Mesendoderm (in vitro differentiated cells): ENCODE data around the gene MACF1.

Source experiments
- DNase-seq: peaks from one replicate; pipeline ENCODE4 v3.0.0; 2013
- H2AK5ac ChIP-seq: 2 replicates; pipeline ENCODE4 v1.6.1; 2013; ENCODE audit warnings: low read length, inconsistent platforms
- H2BK120ac ChIP-seq: 2 replicates; pipeline ENCODE4 v1.6.1; 2013; ENCODE audit warnings: low read depth, mild to moderate bottlenecking, low read length, moderate library complexity, mixed read lengths
- H2BK15ac ChIP-seq: replicated peaks from 2 replicates; pipeline ENCODE4 v1.6.1; 2013; ENCODE audit warnings: low read depth, mild to moderate bottlenecking, moderate library complexity
- H2BK5ac ChIP-seq: 2 replicates; pipeline ENCODE4 v1.6.1; 2013; ENCODE audit warnings: low read length, inconsistent platforms
- H3K18ac ChIP-seq: 2 replicates; pipeline ENCODE4 v1.6.1; 2013; ENCODE audit warnings: mild to moderate bottlenecking, low read length, mixed read lengths
- H3K23ac ChIP-seq: one replicate; pipeline ENCODE4 v1.6.1; 2013; ENCODE audit warnings: low read length
- H3K27ac ChIP-seq: 2 replicates; pipeline ENCODE4 v1.5.1; 2013; ENCODE audit warnings: low read depth, mild to moderate bottlenecking, inconsistent platforms, low read length, moderate library complexity
- H3K27me3 ChIP-seq: 2 replicates; pipeline ENCODE4 v1.6.1; 2013; ENCODE audit warnings: low read length, control low read depth, mild to moderate bottlenecking, inconsistent platforms; ENCODE audit not compliant: insufficient read depth, poor library complexity
- H3K36me3 ChIP-seq: 2 replicates; pipeline ENCODE4 v1.6.1; 2013; ENCODE audit warnings: low read length, inconsistent platforms; ENCODE audit not compliant: control insufficient read depth, insufficient read depth
- H3K4ac ChIP-seq: one replicate; pipeline ENCODE4 v1.6.1; 2013; ENCODE audit warnings: low read depth, mild to moderate bottlenecking, low read length, moderate library complexity
- H3K4me1 ChIP-seq: 2 replicates; pipeline ENCODE4 v1.6.1; 2013; ENCODE audit warnings: low read depth, low read length, inconsistent platforms; ENCODE audit not compliant: control insufficient read depth
- H3K4me2 ChIP-seq: 2 replicates; pipeline ENCODE4 v1.6.1; 2013; ENCODE audit warnings: low read length
- H3K4me3 ChIP-seq: 2 replicates; pipeline ENCODE4 v1.5.1; 2013; ENCODE audit warnings: mild to moderate bottlenecking, low read length
- H3K56ac ChIP-seq: one replicate; pipeline ENCODE4 v1.6.1; 2013; ENCODE audit warnings: low read length
- H3K79me1 ChIP-seq: 2 replicates; pipeline ENCODE4 v1.6.1; 2013; ENCODE audit warnings: low read length, inconsistent platforms
- H3K79me2 ChIP-seq: 2 replicates; pipeline ENCODE4 v1.6.1; 2013; ENCODE audit warnings: mild to moderate bottlenecking, low read length; ENCODE audit not compliant: control insufficient read depth, insufficient read depth
- H3K9ac ChIP-seq: 2 replicates; pipeline ENCODE4 v1.6.1; 2013; ENCODE audit warnings: low read length, inconsistent platforms
- H4K5ac ChIP-seq: one replicate; pipeline ENCODE4 v1.6.1; 2013; ENCODE audit warnings: low read length
- H4K8ac ChIP-seq: one replicate; pipeline ENCODE4 v1.6.1; 2013; ENCODE audit warnings: low read depth, mild to moderate bottlenecking, control low read depth, low read length, moderate library complexity
- WGBS: extraction: QIAGEN DNeasy Blood & Tissue Kit; methylation state at CpG from one replicate; pipeline ENCODE4 v1.1.7; 2013; ENCODE audit warnings: low lambda C conversion rate, missing lambda C conversion rate; ENCODE audit not compliant: insufficient coverage; ENCODE audit errors: extremely low coverage; 5-methylcytosine and 5-hydroxymethylcytosine counted together

MACF1 gene

GRCh38 chr1:39328095-39328494 is 123.6 kb downstream of the MACF1 start:
- no peak overlapping the region for H4K5ac ChIP-seq
- no peak overlapping the region for H3K18ac ChIP-seq
- H2BK15ac ChIP-seq: no peak overlapping the region
- no peak overlapping the region for H3K27ac ChIP-seq
- H3K4me1 ChIP-seq: no peaks in the 10 kb centered on the region
- H3K79me2 ChIP-seq: no peaks in the 10 kb centered on the region
- H3K27me3 ChIP-seq: no peaks in the 10 kb centered on the region
- no peak overlapping the region for H3K4me3 ChIP-seq
- H3K4ac ChIP-seq: no peak overlapping the region
- H3K9ac ChIP-seq: no peak overlapping the region
- H3K23ac ChIP-seq: no peak overlapping the region
- H2BK120ac ChIP-seq: no peak overlapping the region
- no peak overlapping the region for H2BK5ac ChIP-seq
- H3K79me1 ChIP-seq: no peaks in the 10 kb centered on the region
- WGBS: no CpG with 5 or more reads among the region's 1 CpG
- no peak overlapping the region for H3K4me2 ChIP-seq
- H2AK5ac ChIP-seq: no peak overlapping the region
- DNase-seq: no peak
- no peak overlapping the region for H4K8ac ChIP-seq
- H3K56ac ChIP-seq: no peak overlapping the region
- peaks cover 5% of the 10 kb centered on the region for H3K36me3 ChIP-seq

- no peak overlapping the region for H4K5ac ChIP-seq
- H3K36me3 ChIP-seq: peaks cover 5% of the 10 kb centered on the region
- no peak overlapping the region for H2BK5ac ChIP-seq
- no CpG with 5 or more reads among the region's 4 CpGs for WGBS
- no peak overlapping the region for H3K9ac ChIP-seq
- no peak overlapping the region for H3K23ac ChIP-seq
- no peak overlapping the region for H3K4me3 ChIP-seq
- no peak overlapping the region for H3K18ac ChIP-seq
- no peak overlapping the region for H3K27ac ChIP-seq
- no peaks in the 10 kb centered on the region for H3K27me3 ChIP-seq
- H3K79me2 ChIP-seq: no peaks in the 10 kb centered on the region
- H2BK120ac ChIP-seq: no peak overlapping the region
- no peaks in the 10 kb centered on the region for H3K4me1 ChIP-seq
- no peak overlapping the region for H3K56ac ChIP-seq
- H2AK5ac ChIP-seq: no peak overlapping the region
- H4K8ac ChIP-seq: no peak overlapping the region
- no peaks in the 10 kb centered on the region for H3K79me1 ChIP-seq
- H2BK15ac ChIP-seq: no peak overlapping the region
- DNase-seq: no peak
- no peak overlapping the region for H3K4ac ChIP-seq
- no peak overlapping the region for H3K4me2 ChIP-seq
These were observed 124.2 kb downstream of the MACF1 start for GRCh38 chr1:39328586-39329121.

- no CpG with 5 or more reads among the region's 5 CpGs for WGBS
- H3K79me1 ChIP-seq: no peaks in the 10 kb centered on the region
These were observed 127.2 kb downstream of the MACF1 start for GRCh38 chr1:39331647-39332046.

GRCh38 chr1:39332291-39332690 is 127.8 kb downstream of the MACF1 start:
- no peaks in the 10 kb centered on the region for H3K27me3 ChIP-seq
- no peak overlapping the region for H3K56ac ChIP-seq
- H3K9ac ChIP-seq: no peak overlapping the region
- no peak overlapping the region for H3K18ac ChIP-seq
- no peak overlapping the region for H2BK15ac ChIP-seq
- no peak for DNase-seq
- no peaks in the 10 kb centered on the region for H3K79me1 ChIP-seq
- H3K79me2 ChIP-seq: no peaks in the 10 kb centered on the region
- H3K4me1 ChIP-seq: no peaks in the 10 kb centered on the region
- no peak overlapping the region for H2BK120ac ChIP-seq
- H3K23ac ChIP-seq: no peak overlapping the region
- H4K5ac ChIP-seq: no peak overlapping the region
- H3K4me2 ChIP-seq: no peak overlapping the region
- no peak overlapping the region for H2BK5ac ChIP-seq
- H3K36me3 ChIP-seq: peaks cover 5% of the 10 kb centered on the region
- H3K4me3 ChIP-seq: no peak overlapping the region
- H3K27ac ChIP-seq: no peak overlapping the region
- H2AK5ac ChIP-seq: no peak overlapping the region
- no peak overlapping the region for H3K4ac ChIP-seq
- no CpG with 5 or more reads among the region's 2 CpGs for WGBS
- no peak overlapping the region for H4K8ac ChIP-seq

More at GRCh38 chr1:39331647-39332046, 127.2 kb downstream of the MACF1 start:
- Histone ChIP-seq H3K4ac (no peak overlapping the region), H3K79me2 (no peaks in the 10 kb centered on the region), H3K4me2 (no peak overlapping the region), H3K36me3 (peaks cover 5% of the 10 kb centered on the region), H3K9ac (no peak overlapping the region), H3K56ac (no peak overlapping the region), H3K23ac (no peak overlapping the region), H2BK15ac (no peak overlapping the region), H2BK5ac (no peak overlapping the region), H3K27ac (no peak overlapping the region), H3K4me3 (no peak overlapping the region), H2BK120ac (no peak overlapping the region), H4K8ac (no peak overlapping the region), H3K27me3 (no peaks in the 10 kb centered on the region), H4K5ac (no peak overlapping the region), H3K4me1 (no peaks in the 10 kb centered on the region), H3K18ac (no peak overlapping the region), H2AK5ac (no peak overlapping the region)
- no peak for DNase-seq

- Histone ChIP-seq H2AK5ac (no peak overlapping the region), H3K79me1 (no peaks in the 10 kb centered on the region), H2BK120ac (no peak overlapping the region), H3K9ac (no peak overlapping the region), H2BK5ac (no peak overlapping the region), H3K27ac (no peak overlapping the region), H3K23ac (no peak overlapping the region), H3K4ac (no peak overlapping the region), H3K36me3 (peaks cover 3% of the 10 kb centered on the region), H3K27me3 (no peaks in the 10 kb centered on the region), H3K18ac (no peak overlapping the region), H3K4me1 (no peaks in the 10 kb centered on the region), H4K8ac (no peak overlapping the region), H2BK15ac (no peak overlapping the region), H4K5ac (no peak overlapping the region), H3K79me2 (no peaks in the 10 kb centered on the region), H3K4me2 (no peak overlapping the region), H3K56ac (no peak overlapping the region), H3K4me3 (no peak overlapping the region)
- no peak for DNase-seq
- no CpG with 5 or more reads among the region's 2 CpGs for WGBS
These were observed 128.3 kb downstream of the MACF1 start for GRCh38 chr1:39332828-39333227.

GRCh38 chr1:39333296-39333695 is 128.8 kb downstream of the MACF1 start:
- no peak overlapping the region for H3K4me2 ChIP-seq
- H3K4ac ChIP-seq: no peak overlapping the region
- no peak overlapping the region for H2AK5ac ChIP-seq
- H3K36me3 ChIP-seq: peaks cover 5% of the 10 kb centered on the region
- no peak overlapping the region for H3K9ac ChIP-seq
- H2BK120ac ChIP-seq: no peak overlapping the region
- H3K79me2 ChIP-seq: no peaks in the 10 kb centered on the region
- H3K23ac ChIP-seq: no peak overlapping the region
- H3K56ac ChIP-seq: no peak overlapping the region
- H4K8ac ChIP-seq: no peak overlapping the region
- H2BK15ac ChIP-seq: no peak overlapping the region
- H3K79me1 ChIP-seq: no peaks in the 10 kb centered on the region
- H3K4me1 ChIP-seq: no peaks in the 10 kb centered on the region
- H3K18ac ChIP-seq: no peak overlapping the region
- no CpG with 5 or more reads among the region's 4 CpGs for WGBS
- H3K27ac ChIP-seq: no peak overlapping the region
- DNase-seq: no peak
- H3K4me3 ChIP-seq: no peak overlapping the region
- H4K5ac ChIP-seq: no peak overlapping the region
- H2BK5ac ChIP-seq: no peak overlapping the region
- no peaks in the 10 kb centered on the region for H3K27me3 ChIP-seq
